SK-N-SH treated with all-trans-retinoic acid at 6 μM for 48 hours (cell line): ENCODE results near the gene CXCR6.

ENCODE experiments used
- ATAC-seq: fragments of 200-7000 bp; cut with Tn5 transposase; 3 replicates; pipeline ENCODE4 v1.9.1; 2020; ENCODE audit warnings: mild to moderate bottlenecking, moderate library complexity
- CREB5 ChIP-seq: fragments of 250-450 bp; sonication (Bioruptor Pico); IDR thresholded peaks from 2 replicates; pipeline ENCODE4 v1.5.1; 2020; ENCODE audit warnings: low read depth, mild to moderate bottlenecking, moderate library complexity
- CSDC2 ChIP-seq: fragments of 250-450 bp; sonication (Bioruptor Pico); IDR thresholded peaks from 2 replicates; pipeline ENCODE4 v1.5.0; 2020; ENCODE audit warnings: mild to moderate bottlenecking, moderate library complexity
- GLIS3 ChIP-seq: fragments of 250-450 bp; sonication (Bioruptor Pico); IDR thresholded peaks from 2 replicates; pipeline ENCODE4 v1.5.0; 2020; ENCODE audit warnings: mild to moderate bottlenecking, moderate library complexity
- OSR1 ChIP-seq: fragments of 250-450 bp; sonication (Bioruptor Pico); IDR thresholded peaks from 2 replicates; pipeline ENCODE4 v1.8.0; 2022; ENCODE audit warnings: moderate library complexity, mild to moderate bottlenecking, inconsistent platforms
- POU6F1 ChIP-seq: fragments of 250-450 bp; sonication (Bioruptor Pico); IDR thresholded peaks from 2 replicates; pipeline ENCODE4 v1.8.0; 2021; ENCODE audit warnings: low read depth, mild to moderate bottlenecking, moderate library complexity, borderline replicate concordance
- PPARA ChIP-seq: fragments of 250-450 bp; sonication (Bioruptor Pico); IDR thresholded peaks from 2 replicates; pipeline ENCODE4 v1.5.0; 2020; ENCODE audit warnings: mild to moderate bottlenecking, borderline replicate concordance
- RARB ChIP-seq: fragments of 250-450 bp; sonication (Bioruptor Pico); IDR thresholded peaks from 2 replicates; pipeline ENCODE4 v1.8.0; 2021; ENCODE audit warnings: mild to moderate bottlenecking, moderate library complexity
- SNAI2 ChIP-seq: fragments of 250-450 bp; sonication (Bioruptor Pico); IDR thresholded peaks from 2 replicates; pipeline ENCODE4 v1.5.0; 2020; ENCODE audit warnings: mild to moderate bottlenecking, moderate library complexity
- TCF4 ChIP-seq: fragments of 250-450 bp; sonication (Bioruptor Pico); IDR thresholded peaks from 2 replicates; pipeline ENCODE4 v1.8.0; 2021; ENCODE audit warnings: mild to moderate bottlenecking, moderate library complexity, borderline replicate concordance
- TOX ChIP-seq: fragments of 250-450 bp; sonication (Bioruptor Pico); IDR thresholded peaks from 2 replicates; pipeline ENCODE4 v1.8.0; 2021; ENCODE audit warnings: mild to moderate bottlenecking, moderate library complexity, borderline replicate concordance
- ZC3H10 ChIP-seq: fragments of 250-450 bp; sonication (Bioruptor Pico); IDR thresholded peaks from 2 replicates; pipeline ENCODE4 v1.5.1; 2021; ENCODE audit warnings: mild to moderate bottlenecking, moderate library complexity
- ZFP3 ChIP-seq: fragments of 250-450 bp; sonication (Bioruptor Pico); IDR thresholded peaks from 2 replicates; pipeline ENCODE4 v1.5.0; 2020; ENCODE audit warnings: mild to moderate bottlenecking, moderate library complexity
- ZFP30 ChIP-seq: fragments of 450-650 bp; formaldehyde crosslinking; IDR thresholded peaks from 2 replicates; pipeline ENCODE4 v1.5.0; 2022; ENCODE audit warnings: mild to moderate bottlenecking, moderate library complexity
- ZNF565 ChIP-seq: fragments of 450-650 bp; formaldehyde crosslinking; conservative IDR thresholded peaks from 2 replicates; pipeline ENCODE4 v1.5.0; 2020; ENCODE audit warnings: low read depth, mild to moderate bottlenecking, moderate library complexity
- ZNF70 ChIP-seq: fragments of 450-650 bp; formaldehyde crosslinking; IDR thresholded peaks from 2 replicates; pipeline ENCODE4 v1.5.0; 2020; ENCODE audit warnings: mild to moderate bottlenecking, moderate library complexity
- ZNF8 ChIP-seq: fragments of 450-650 bp; formaldehyde crosslinking; IDR thresholded peaks from 2 replicates; pipeline ENCODE4 v1.5.0; 2020; ENCODE audit warnings: mild to moderate bottlenecking, moderate library complexity
- TF ChIP-seq, protein P1 (sequence below): fragments of 250-450 bp; sonication (Bioruptor Pico); IDR thresholded peaks from 2 replicates; pipeline ENCODE4 v1.5.0; 2020; ENCODE audit warnings: mild to moderate bottlenecking, moderate library complexity
- TF ChIP-seq, protein P2 (sequence below): fragments of 250-450 bp; sonication (Bioruptor Pico); IDR thresholded peaks from 2 replicates; pipeline ENCODE4 v1.8.0; 2020; ENCODE audit warnings: mild to moderate bottlenecking, moderate library complexity, borderline replicate concordance
- TF ChIP-seq, protein P3 (sequence below): fragments of 250-450 bp; sonication (Bioruptor Pico); IDR thresholded peaks from 2 replicates; pipeline ENCODE4 v1.5.1; 2021; ENCODE audit warnings: mild to moderate bottlenecking, moderate library complexity

The CXCR6 gene

DNA sequence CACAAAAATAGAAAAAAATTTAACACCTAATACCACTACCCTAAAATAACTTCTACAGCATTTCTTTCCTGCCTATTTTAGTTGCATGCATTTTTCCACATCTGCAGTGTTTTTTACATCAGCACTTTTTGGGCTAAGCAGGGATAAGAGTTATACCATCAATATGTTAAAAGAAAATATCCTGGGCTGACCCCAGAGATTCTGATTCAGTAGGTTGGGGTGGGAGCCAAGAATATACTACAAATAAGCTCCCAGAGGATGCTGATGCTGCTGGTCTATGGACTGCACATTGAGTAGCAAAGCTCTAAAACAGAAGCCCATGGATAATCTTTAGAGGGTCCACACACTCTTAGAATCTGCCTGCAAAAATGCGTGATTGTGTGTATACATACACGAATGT is 37.6 kb downstream of the CXCR6 start (continued):
- TF ChIP-seq ZC3H10 (CRISPR knock-in tag): no peak
- TF ChIP-seq TCF4: no peak
- no peak for TF ChIP-seq OSR1 (CRISPR knock-in tag)
- no peak for TF ChIP-seq ZFP30 (CRISPR knock-in tag)
- no peak for TF ChIP-seq ZNF70 (CRISPR knock-in tag)
- no peak for TF ChIP-seq GLIS3

DNA sequence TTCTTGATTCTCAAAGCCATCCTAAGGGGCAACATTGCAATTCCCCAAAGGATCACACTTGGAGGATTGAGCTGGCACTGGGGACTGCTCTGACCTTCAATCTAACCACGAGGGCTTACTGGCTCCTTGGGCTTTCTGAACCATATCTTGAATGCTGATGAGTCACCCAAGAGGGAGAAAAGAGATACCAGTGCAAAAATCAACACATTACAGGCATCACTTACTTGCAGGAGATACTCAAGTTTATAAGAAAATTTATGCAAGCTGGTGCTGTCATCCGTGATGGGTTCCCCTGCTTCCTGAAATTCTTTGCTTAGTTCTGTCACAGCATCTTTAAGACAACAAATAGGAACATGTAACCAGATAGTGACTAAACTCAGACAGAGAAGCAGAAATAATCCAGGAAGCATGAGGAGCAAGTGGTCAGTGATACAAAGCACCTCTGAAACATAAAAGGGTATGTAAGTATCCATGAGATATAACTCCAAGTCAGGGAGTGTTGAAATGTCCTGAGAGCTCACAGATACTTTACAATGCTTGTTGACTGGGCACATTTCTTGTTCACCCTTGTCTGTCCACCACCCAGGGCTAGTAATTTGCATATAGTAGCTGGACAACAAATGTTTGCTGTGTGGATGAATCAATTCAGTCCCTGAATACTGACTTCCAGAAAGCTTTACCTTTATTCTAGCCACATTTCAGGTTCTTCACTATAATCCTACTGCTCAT is 38.2 kb downstream of the CXCR6 start:
- ATAC-seq: no peak; the same call in 2 of the 3 replicates
- no peak for TF ChIP-seq TOX
- no peak for TF ChIP-seq ZFP3
- TF ChIP-seq, protein P1, sequence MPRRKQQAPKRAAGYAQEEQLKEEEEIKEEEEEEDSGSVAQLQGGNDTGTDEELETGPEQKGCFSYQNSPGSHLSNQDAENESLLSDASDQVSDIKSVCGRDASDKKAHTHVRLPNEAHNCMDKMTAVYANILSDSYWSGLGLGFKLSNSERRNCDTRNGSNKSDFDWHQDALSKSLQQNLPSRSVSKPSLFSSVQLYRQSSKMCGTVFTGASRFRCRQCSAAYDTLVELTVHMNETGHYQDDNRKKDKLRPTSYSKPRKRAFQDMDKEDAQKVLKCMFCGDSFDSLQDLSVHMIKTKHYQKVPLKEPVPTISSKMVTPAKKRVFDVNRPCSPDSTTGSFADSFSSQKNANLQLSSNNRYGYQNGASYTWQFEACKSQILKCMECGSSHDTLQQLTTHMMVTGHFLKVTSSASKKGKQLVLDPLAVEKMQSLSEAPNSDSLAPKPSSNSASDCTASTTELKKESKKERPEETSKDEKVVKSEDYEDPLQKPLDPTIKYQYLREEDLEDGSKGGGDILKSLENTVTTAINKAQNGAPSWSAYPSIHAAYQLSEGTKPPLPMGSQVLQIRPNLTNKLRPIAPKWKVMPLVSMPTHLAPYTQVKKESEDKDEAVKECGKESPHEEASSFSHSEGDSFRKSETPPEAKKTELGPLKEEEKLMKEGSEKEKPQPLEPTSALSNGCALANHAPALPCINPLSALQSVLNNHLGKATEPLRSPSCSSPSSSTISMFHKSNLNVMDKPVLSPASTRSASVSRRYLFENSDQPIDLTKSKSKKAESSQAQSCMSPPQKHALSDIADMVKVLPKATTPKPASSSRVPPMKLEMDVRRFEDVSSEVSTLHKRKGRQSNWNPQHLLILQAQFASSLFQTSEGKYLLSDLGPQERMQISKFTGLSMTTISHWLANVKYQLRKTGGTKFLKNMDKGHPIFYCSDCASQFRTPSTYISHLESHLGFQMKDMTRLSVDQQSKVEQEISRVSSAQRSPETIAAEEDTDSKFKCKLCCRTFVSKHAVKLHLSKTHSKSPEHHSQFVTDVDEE: no peak
- TF ChIP-seq SNAI2: no peak
- TF ChIP-seq POU6F1 (CRISPR knock-in tag): no peak
- no peak for TF ChIP-seq ZNF565 (CRISPR knock-in tag)
- TF ChIP-seq CSDC2 (CRISPR knock-in tag): no peak
- no peak for TF ChIP-seq ZNF70 (CRISPR knock-in tag)
- no peak for TF ChIP-seq ZFP30 (CRISPR knock-in tag)
- TF ChIP-seq, protein P2, sequence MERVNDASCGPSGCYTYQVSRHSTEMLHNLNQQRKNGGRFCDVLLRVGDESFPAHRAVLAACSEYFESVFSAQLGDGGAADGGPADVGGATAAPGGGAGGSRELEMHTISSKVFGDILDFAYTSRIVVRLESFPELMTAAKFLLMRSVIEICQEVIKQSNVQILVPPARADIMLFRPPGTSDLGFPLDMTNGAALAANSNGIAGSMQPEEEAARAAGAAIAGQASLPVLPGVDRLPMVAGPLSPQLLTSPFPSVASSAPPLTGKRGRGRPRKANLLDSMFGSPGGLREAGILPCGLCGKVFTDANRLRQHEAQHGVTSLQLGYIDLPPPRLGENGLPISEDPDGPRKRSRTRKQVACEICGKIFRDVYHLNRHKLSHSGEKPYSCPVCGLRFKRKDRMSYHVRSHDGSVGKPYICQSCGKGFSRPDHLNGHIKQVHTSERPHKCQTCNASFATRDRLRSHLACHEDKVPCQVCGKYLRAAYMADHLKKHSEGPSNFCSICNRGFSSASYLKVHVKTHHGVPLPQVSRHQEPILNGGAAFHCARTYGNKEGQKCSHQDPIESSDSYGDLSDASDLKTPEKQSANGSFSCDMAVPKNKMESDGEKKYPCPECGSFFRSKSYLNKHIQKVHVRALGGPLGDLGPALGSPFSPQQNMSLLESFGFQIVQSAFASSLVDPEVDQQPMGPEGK (CRISPR knock-in tag): no peak
- no peak for TF ChIP-seq RARB (CRISPR knock-in tag)
- TF ChIP-seq OSR1 (CRISPR knock-in tag): no peak
- no peak for TF ChIP-seq GLIS3
- TF ChIP-seq ZNF8 (CRISPR knock-in tag): no peak

GRCh38 chr3:45983770-45984169 is 40.5 kb downstream of the CXCR6 start:
- TF ChIP-seq CSDC2 (CRISPR knock-in tag) (no peak), CREB5 (CRISPR knock-in tag) (no peak), PPARA (CRISPR knock-in tag) (no peak), SNAI2 (no peak), POU6F1 (CRISPR knock-in tag) (no peak), ZNF565 (CRISPR knock-in tag) (no peak)
- TF ChIP-seq, protein P1: no peak
- TF ChIP-seq, protein P3, sequence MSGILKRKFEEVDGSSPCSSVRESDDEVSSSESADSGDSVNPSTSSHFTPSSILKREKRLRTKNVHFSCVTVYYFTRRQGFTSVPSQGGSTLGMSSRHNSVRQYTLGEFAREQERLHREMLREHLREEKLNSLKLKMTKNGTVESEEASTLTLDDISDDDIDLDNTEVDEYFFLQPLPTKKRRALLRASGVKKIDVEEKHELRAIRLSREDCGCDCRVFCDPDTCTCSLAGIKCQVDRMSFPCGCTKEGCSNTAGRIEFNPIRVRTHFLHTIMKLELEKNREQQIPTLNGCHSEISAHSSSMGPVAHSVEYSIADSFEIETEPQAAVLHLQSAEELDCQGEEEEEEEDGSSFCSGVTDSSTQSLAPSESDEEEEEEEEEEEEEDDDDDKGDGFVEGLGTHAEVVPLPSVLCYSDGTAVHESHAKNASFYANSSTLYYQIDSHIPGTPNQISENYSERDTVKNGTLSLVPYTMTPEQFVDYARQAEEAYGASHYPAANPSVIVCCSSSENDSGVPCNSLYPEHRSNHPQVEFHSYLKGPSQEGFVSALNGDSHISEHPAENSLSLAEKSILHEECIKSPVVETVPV (CRISPR knock-in tag): no peak
- TF ChIP-seq, protein P2 (CRISPR knock-in tag): no peak
- ATAC-seq: no peak
